T-helper 9 cell (primary cell): ENCODE data around the gene ECI1.

Experiments
- DNase-seq: peaks from one replicate; pipeline ENCODE4 v3.0.0-alpha.2; 2020
- total RNA-seq, 2 donors: gene quantifications; one replicate each; lab custom pipeline; 2026; lab: John Stamatoyannopoulos, UW

The ECI1 gene
- 11.6 to 22.0 reads per million in 2 donors for total RNA-seq

- DNase-seq: peak; percentile 66
Measured at GRCh38 chr16:2251296-2252111, at the start of gene ECI1. Gene ECI1 (minus strand): TSS chr16:2251587. CDS start chr16:2251566, 21 bp downstream.

- no peak for DNase-seq
Measured at GRCh38 chr16:2299915-2300192, 48.5 kb upstream of the ECI1 start.

- no peak for DNase-seq
Measured at GRCh38 chr16:2299121-2299914, 47.9 kb upstream of the ECI1 start.

- no peak for DNase-seq
Measured at GRCh38 chr16:2298621-2299020, 47.2 kb upstream of the ECI1 start.

- DNase-seq: no peak
Measured at GRCh38 chr16:2297506-2297860, 46.1 kb upstream of the ECI1 start.

- no peak for DNase-seq
Measured at GRCh38 chr16:2296661-2297505, 45.5 kb upstream of the ECI1 start.

GRCh38 chr16:2295056-2295798 lies 43.8 kb upstream of the ECI1 start:
- no peak for DNase-seq

GRCh38 chr16:2292221-2292620 lies 40.8 kb upstream of the ECI1 start:
- no peak for DNase-seq

GRCh38 chr16:2289282-2289681 lies 37.9 kb upstream of the ECI1 start:
- no peak for DNase-seq

GRCh38 chr16:2288726-2289125 lies 37.3 kb upstream of the ECI1 start:
- no peak for DNase-seq

GRCh38 chr16:2287916-2288547 lies 36.6 kb upstream of the ECI1 start:
- DNase-seq: no peak

GRCh38 chr16:2286550-2286949 lies 35.2 kb upstream of the ECI1 start:
- DNase-seq: no peak

GRCh38 chr16:2285731-2286191 lies 34.4 kb upstream of the ECI1 start:
- DNase-seq: no peak

GRCh38 chr16:2284797-2285576 lies 33.6 kb upstream of the ECI1 start:
- DNase-seq: no peak

- DNase-seq: no peak
Measured at GRCh38 chr16:2284001-2284770, 32.8 kb upstream of the ECI1 start.

- DNase-seq: no peak
Measured at GRCh38 chr16:2282866-2283555, 31.6 kb upstream of the ECI1 start.

GRCh38 chr16:2282262-2282661 lies 30.9 kb upstream of the ECI1 start:
- DNase-seq: no peak

GRCh38 chr16:2280981-2281542 lies 29.7 kb upstream of the ECI1 start:
- DNase-seq: no peak

GRCh38 chr16:2280461-2280860 lies 29.1 kb upstream of the ECI1 start:
- no peak for DNase-seq
